Testis (tissue), 3 donors: Measurements from ENCODE around the gene CPN1. TPM values are rescaled to one million over a fixed set of nuclear protein-coding genes. Genes with fewer than 3 reads are reported as not detected.

ENCODE experiments used
- DNase-seq: peaks from one replicate; pipeline ENCODE4 v3.0.0-alpha.2; 2019
- H3K27ac ChIP-seq, 2 donors: fragments of 200-600 bp; sonication (generic); one replicate each; pipeline ENCODE4 v1.5.1; 2019
- H3K27me3 ChIP-seq: fragments of 200-600 bp; sonication (generic); one replicate; pipeline ENCODE4 v1.5.1; 2019
- H3K36me3 ChIP-seq: fragments of 200-600 bp; sonication (generic); one replicate; pipeline ENCODE4 v1.5.1; 2017; ENCODE audit warnings: low read depth; ENCODE audit errors: missing control alignments
- H3K4me1 ChIP-seq: fragments of 200-600 bp; sonication (generic); one replicate; pipeline ENCODE4 v1.5.1; 2019
- H3K4me3 ChIP-seq, 2 donors: fragments of 200-600 bp; sonication (generic); one replicate each; pipeline ENCODE4 v1.5.1; 2017 to 2019
- H3K9me3 ChIP-seq: fragments of 200-600 bp; sonication (generic); one replicate; pipeline ENCODE4 v1.5.1; 2017
- POLR2A ChIP-seq: fragments of 450-650 bp; IDR thresholded peaks from one replicate; pipeline ENCODE4 v1.6.1; 2017; ENCODE audit warnings: antibody characterized with exemption, mild to moderate bottlenecking, moderate library complexity
- WGBS, 2 donors: methylation state at CpG; one replicate each; pipeline ENCODE4 v1.1.5; 2018; 5-methylcytosine and 5-hydroxymethylcytosine counted together
- intact Hi-C: fragments of 100-400 bp; cut with DNase I; formaldehyde crosslinking; loops from one replicate; pipeline ENCODE4 v1.15.1; 2023; ENCODE audit warnings: low total_unique reads
- polyA plus RNA-seq: library from polyadenylated mRNA; stranded (reverse); fragments of 350-450 nt; fragmentation: Illumina TruSeq; extraction: RNeasy Lipid Tissue Mini Kit (QIAGEN cat#74804); gene quantifications from one replicate; pipeline ENCODE4 v1.2.3, GENCODE V29; 2014; ENCODE audit warnings: low read depth, low replicate concordance; ENCODE audit not compliant: insufficient read depth
- total RNA-seq, 2 donors: library from RNA; depleted of rRNA; stranded (reverse); fragments of >200 nt; gene quantifications; one replicate each; pipeline ENCODE4 v1.2.3, GENCODE V29; 2016
- TF ChIP-seq, protein P1 (sequence below), 3 experiments: fragments of 450-650 bp in 2 of 3; fragments of 200-600 bp in 1 of 3; sonication (generic) in 1 of 3; IDR thresholded peaks; one replicate each; pipeline ENCODE4 v1.5.1; 2016 to 2019; ENCODE audit warnings: antibody characterized with exemption in 3 of 3, mild to moderate bottlenecking in 2 of 3, moderate library complexity in 1 of 3

The CPN1 gene
- total and polyA plus RNA-seq, 3 donors from 2014 or later: 0.87 to 2.7 (median 2.4) TPM

DNA sequence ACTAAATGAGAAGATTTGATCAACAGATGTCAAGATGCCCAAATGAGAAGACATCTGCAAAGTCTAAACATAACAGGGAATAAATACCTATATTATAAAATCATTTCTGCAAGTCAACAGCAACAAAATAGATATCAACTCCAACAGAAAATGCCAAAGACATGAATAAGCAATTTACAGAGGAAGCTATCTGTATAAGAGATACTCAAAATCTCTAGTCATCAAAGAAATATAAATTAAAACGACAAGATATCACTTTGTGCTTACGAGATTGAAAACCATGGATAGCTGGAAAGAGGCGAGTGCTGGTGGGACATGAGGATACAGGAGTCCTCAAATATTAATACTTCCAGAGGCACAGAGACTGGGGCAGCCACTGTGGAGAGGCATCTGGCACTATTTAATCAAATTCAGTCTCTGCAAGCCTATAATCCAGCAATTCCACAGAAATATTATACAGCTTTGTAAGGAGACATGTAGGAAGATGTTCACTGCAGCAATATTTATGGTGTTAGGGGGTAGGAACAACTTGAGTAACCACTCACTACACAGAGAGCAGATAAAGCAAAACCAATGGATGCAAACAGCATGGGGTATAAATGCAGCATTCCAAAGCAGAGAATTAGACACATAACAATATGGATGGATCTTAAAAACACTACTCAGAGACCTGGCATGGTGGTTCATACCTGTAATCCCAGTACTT, 76.7 kb downstream of the CPN1 start:
- Histone ChIP-seq H3K9me3 (no peaks in the 10 kb centered on the region), H3K27me3 (no peaks in the 10 kb centered on the region), H3K27ac (no peak overlapping the region), H3K4me3 (no peak overlapping the region), H3K36me3 (no peaks in the 10 kb centered on the region), H3K4me1 (peaks cover 31% of the 10 kb centered on the region)
- intact Hi-C loops: no loop called here
- no peak for DNase-seq
- WGBS, 2 donors: 67 to 73% methylated on average over 3 of the region's 3 CpGs
- no peak for TF ChIP-seq POLR2A
- TF ChIP-seq, protein P1, sequence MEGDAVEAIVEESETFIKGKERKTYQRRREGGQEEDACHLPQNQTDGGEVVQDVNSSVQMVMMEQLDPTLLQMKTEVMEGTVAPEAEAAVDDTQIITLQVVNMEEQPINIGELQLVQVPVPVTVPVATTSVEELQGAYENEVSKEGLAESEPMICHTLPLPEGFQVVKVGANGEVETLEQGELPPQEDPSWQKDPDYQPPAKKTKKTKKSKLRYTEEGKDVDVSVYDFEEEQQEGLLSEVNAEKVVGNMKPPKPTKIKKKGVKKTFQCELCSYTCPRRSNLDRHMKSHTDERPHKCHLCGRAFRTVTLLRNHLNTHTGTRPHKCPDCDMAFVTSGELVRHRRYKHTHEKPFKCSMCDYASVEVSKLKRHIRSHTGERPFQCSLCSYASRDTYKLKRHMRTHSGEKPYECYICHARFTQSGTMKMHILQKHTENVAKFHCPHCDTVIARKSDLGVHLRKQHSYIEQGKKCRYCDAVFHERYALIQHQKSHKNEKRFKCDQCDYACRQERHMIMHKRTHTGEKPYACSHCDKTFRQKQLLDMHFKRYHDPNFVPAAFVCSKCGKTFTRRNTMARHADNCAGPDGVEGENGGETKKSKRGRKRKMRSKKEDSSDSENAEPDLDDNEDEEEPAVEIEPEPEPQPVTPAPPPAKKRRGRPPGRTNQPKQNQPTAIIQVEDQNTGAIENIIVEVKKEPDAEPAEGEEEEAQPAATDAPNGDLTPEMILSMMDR (IDR thresholded peaks at IDR 0.05): no peak

DNA sequence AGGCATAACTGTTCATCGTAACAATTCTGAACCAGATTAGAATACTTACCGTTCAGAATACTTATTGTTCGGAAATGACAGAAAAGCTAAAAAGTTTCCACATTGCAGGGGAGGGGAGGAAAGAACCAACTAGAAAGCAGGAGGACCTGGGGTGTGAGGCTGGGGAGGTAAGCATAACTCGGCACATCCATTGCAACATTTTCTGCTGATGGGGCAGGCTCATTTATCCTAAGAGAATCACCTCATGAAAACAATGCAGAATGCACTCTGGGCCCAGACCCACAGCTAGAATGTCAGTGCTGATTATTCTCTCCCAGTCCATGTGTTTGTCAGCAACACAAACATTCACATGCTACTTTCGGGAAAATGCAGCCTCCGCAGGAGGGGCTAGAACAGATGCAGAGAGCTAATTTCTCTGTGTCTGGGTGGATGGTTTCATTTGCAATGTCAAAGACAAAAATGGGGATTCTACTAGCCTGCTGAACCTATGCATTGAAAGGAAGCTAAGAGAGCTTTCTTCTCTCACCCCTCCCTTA, 81.5 kb downstream of the CPN1 start:
- Histone ChIP-seq H3K9me3 (no peaks in the 10 kb centered on the region), H3K4me3 (no peak overlapping the region), H3K4me1 (peaks cover 43% of the 10 kb centered on the region), H3K27me3 (no peaks in the 10 kb centered on the region), H3K36me3 (no peaks in the 10 kb centered on the region), H3K27ac (peak overlapping the region; percentile 24 to 65)
- DNase-seq: peak; percentile 66
- 72 to 79% methylated on average over 6 of the region's 6 CpGs for WGBS, 2 donors
- TF ChIP-seq POLR2A: no peak
- TF ChIP-seq, protein P1 (IDR thresholded peaks at IDR 0.05): no peak
- intact Hi-C loops: no loop called here

DNA sequence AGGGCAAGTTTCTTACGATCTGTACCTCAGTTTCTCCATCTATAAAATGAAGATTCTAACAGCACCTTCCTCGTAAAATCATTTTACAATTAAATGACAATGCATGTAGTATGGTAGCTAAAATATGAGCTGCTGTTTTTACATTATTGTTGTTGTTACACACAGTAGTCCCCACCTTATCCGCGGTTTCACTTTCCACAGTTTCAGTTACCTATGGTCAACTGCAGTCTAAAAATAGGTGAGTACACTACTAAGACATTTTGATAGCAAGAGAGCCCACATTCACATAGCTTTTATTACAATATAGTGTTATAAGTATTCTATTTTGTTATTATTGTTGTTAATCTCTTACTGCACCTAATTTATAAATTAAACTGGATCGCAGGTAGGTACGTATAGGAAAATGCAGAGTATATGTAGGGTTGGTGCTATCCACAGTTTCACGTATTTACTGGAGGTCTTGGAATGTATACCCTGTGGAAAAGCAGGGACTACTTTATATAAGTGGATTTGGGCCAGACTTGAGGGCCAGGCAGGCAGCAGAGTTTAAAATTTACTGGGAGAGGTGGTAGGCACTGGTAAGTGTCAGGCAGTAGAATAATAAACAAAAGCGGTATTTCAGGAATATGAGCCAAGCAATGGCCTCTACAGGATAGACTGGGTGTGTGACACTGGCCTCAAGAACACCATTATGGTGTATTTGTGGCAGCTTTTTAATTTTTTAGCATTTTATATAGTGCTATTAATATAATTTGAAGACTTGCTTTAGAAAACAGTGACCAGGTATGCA, 82.2 kb downstream of the CPN1 start:
- TF ChIP-seq POLR2A: no peak
- TF ChIP-seq, protein P1 (IDR thresholded peaks at IDR 0.05): no peak
- Histone ChIP-seq H3K4me3 (no peak overlapping the region), H3K27me3 (no peaks in the 10 kb centered on the region), H3K4me1 (peaks cover 44% of the 10 kb centered on the region), H3K9me3 (no peaks in the 10 kb centered on the region), H3K27ac (peak overlapping the region; percentile 28 to 65), H3K36me3 (no peaks in the 10 kb centered on the region)
- 88 to 92% methylated on average over 8 of the region's 8 CpGs for WGBS, 2 donors
- intact Hi-C loops: no loop called here
- DNase-seq: no peak

DNA sequence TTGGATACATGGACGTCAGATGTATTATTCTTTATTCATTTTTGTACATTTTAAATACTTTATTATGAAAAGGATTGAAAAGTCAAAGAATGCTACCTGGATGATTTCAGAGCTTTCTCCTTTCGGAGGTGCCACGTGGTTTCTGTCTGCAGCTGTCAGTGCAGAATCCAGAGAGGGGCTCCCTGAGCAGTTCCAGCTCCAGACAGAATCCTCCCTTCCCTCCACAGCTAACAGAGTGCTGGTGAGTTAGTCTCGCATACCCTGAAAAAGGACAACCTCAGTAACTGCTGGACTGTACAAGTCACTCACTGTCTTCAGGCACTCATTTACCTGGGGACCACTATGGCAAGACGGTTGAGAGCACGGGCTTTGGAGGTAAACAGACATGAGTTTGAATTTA, 82.8 kb downstream of the CPN1 start:
- intact Hi-C loops: no loop called here
- H3K4me1 ChIP-seq: peaks cover 45% of the 10 kb centered on the region
- 83 to 88% methylated on average over 6 of the region's 6 CpGs for WGBS, 2 donors
- DNase-seq: no peak
- no peaks in the 10 kb centered on the region for H3K9me3 ChIP-seq
- H3K36me3 ChIP-seq: no peaks in the 10 kb centered on the region
- H3K27ac ChIP-seq: peak overlapping the region; percentile 28 to 65
- no peaks in the 10 kb centered on the region for H3K27me3 ChIP-seq
- no peak for TF ChIP-seq POLR2A
- TF ChIP-seq, protein P1 (IDR thresholded peaks at IDR 0.05): no peak
- H3K4me3 ChIP-seq: no peak overlapping the region
